Measurements from ENCODE around the gene POLH. TPM values are rescaled to one million over a fixed set of nuclear protein-coding genes. Genes with fewer than 3 reads are reported as not detected.
"Not testable (repeated sequence)": the region's sequence is repeated elsewhere in the genome, so short reads cannot be mapped to it uniquely, and the experiment has no call there.

Gene POLH
- total RNA-seq, 4 donors from 2014 or later: 2.2 to 10.6 (median 7.0) TPM

DNA sequence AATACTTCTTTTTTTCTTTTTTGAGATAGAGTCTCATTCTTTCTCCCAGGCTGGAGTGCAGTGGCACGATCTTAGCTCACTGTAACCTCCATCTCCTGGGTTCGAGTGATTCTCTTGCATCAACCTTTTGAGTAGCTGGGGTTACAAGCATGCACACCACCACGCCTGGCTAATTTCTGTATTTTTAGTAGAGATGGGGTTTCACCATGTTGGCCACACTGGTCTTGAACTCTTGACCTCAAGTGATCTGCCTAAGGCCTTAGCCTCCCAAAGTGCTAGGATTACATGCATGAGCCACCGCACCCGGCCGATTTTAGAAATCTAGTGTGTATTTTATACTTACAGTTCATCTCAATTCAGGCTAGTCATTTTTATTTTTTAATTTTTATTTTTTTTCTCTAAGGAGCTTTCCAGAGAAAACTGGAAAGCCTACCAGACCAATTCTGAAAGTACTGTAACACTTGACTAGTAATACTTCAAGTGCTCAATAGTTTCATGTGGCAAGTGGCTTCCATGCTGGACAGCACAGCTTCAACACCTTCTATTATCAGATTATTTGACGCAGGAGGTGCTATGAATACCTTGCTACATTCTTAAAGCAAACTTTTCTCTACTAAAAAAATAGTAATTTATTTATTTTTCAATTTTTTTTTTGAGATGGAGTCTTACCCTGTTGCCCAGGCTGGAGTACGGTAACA, 34.1 kb upstream of the POLH start:
- Histone ChIP-seq H3K4me3 (no peak overlapping the region), H3K4me1 (no peaks in the 10 kb centered on the region), H3K36me3 (peaks cover 0 to 41% (median 11%) of the 10 kb centered on the region in 4 donors), H3K27ac (no peak overlapping the region), H3K9me3 (no peaks in the 10 kb centered on the region), H3K27me3 (no peaks in the 10 kb centered on the region)
- in situ Hi-C loops (cut with MboI; ENCODE audit: low pct_ligation_motif_present in 1 of 4, low pct_unique_long_range_greater_than_20kb in 1 of 4, low sequenced_read_pairs in 3 of 4): no loop called here
- DNase-seq: no peak
- 84 to 87% methylated on average over 6 to 8 of the region's 8 CpGs for WGBS, 2 donors (ENCODE audit: low coverage in 1 of 2)
- TF ChIP-seq EP300 (IDR thresholded peaks at IDR 0.05; ENCODE audit: low read depth) (no peak), POLR2A (IDR thresholded peaks at IDR 0.05) (no peak), POLR2AphosphoS5 (IDR thresholded peaks at IDR 0.05) (no peak)
- TF ChIP-seq, protein P1, sequence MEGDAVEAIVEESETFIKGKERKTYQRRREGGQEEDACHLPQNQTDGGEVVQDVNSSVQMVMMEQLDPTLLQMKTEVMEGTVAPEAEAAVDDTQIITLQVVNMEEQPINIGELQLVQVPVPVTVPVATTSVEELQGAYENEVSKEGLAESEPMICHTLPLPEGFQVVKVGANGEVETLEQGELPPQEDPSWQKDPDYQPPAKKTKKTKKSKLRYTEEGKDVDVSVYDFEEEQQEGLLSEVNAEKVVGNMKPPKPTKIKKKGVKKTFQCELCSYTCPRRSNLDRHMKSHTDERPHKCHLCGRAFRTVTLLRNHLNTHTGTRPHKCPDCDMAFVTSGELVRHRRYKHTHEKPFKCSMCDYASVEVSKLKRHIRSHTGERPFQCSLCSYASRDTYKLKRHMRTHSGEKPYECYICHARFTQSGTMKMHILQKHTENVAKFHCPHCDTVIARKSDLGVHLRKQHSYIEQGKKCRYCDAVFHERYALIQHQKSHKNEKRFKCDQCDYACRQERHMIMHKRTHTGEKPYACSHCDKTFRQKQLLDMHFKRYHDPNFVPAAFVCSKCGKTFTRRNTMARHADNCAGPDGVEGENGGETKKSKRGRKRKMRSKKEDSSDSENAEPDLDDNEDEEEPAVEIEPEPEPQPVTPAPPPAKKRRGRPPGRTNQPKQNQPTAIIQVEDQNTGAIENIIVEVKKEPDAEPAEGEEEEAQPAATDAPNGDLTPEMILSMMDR (IDR thresholded peaks at IDR 0.05): no peak
- intact Hi-C loops (cut with DNase I; ENCODE audit: low total_unique reads): no loop called here

- Histone ChIP-seq H3K4me3 (no peak overlapping the region), H3K9me3 (no peaks in the 10 kb centered on the region), H3K4me1 (no peaks in the 10 kb centered on the region), H3K27ac (no peak overlapping the region), H3K27me3 (no peaks in the 10 kb centered on the region), H3K36me3 (peaks cover 0 to 55% (median 21%) of the 10 kb centered on the region in 4 donors)
- in situ Hi-C loops (cut with MboI; ENCODE audit: low pct_ligation_motif_present in 1 of 4, low pct_unique_long_range_greater_than_20kb in 1 of 4, low sequenced_read_pairs in 3 of 4) (no loop called here), intact Hi-C loops (cut with DNase I; ENCODE audit: low total_unique reads) (no loop called here)
- no peak for DNase-seq
- WGBS, 2 donors (ENCODE audit: low coverage in 1 of 2): 73 to 77% methylated on average over 4 of the region's 4 CpGs
- TF ChIP-seq POLR2AphosphoS5 (IDR thresholded peaks at IDR 0.05) (no peak), EP300 (IDR thresholded peaks at IDR 0.05; ENCODE audit: low read depth) (no peak), POLR2A (IDR thresholded peaks at IDR 0.05) (no peak)
- TF ChIP-seq, protein P1 (IDR thresholded peaks at IDR 0.05): no peak
Observed at GRCh38 chr6:43544461-43544860, 31.5 kb upstream of the POLH start.

- 84 to 90% methylated on average over 2 to 3 of the region's 3 CpGs for WGBS, 2 donors (ENCODE audit: low coverage in 1 of 2)
- TF ChIP-seq EP300 (IDR thresholded peaks at IDR 0.05; ENCODE audit: low read depth) (no peak), POLR2AphosphoS5 (IDR thresholded peaks at IDR 0.05) (no peak), POLR2A (IDR thresholded peaks at IDR 0.05) (no peak)
- TF ChIP-seq, protein P1 (IDR thresholded peaks at IDR 0.05): no peak
- intact Hi-C loops (cut with DNase I; ENCODE audit: low total_unique reads): no loop called here
- H3K36me3 ChIP-seq: peaks cover 0 to 77% (median 25%) of the 10 kb centered on the region in 4 donors
- DNase-seq: no peak
- no peak overlapping the region for H3K27ac ChIP-seq
- no peaks in the 10 kb centered on the region for H3K9me3 ChIP-seq
- no peaks in the 10 kb centered on the region for H3K27me3 ChIP-seq
- in situ Hi-C loops (cut with MboI; ENCODE audit: low pct_ligation_motif_present in 1 of 4, low pct_unique_long_range_greater_than_20kb in 1 of 4, low sequenced_read_pairs in 3 of 4): no loop called here
- H3K4me1 ChIP-seq: no peaks in the 10 kb centered on the region
- no peak overlapping the region for H3K4me3 ChIP-seq
Observed at GRCh38 chr6:43547222-43547621, 28.8 kb upstream of the POLH start.

- H3K9me3 ChIP-seq; in situ Hi-C loops (cut with MboI; ENCODE audit: low pct_ligation_motif_present in 1 of 4, low pct_unique_long_range_greater_than_20kb in 1 of 4, low sequenced_read_pairs in 3 of 4); DNase-seq; intact Hi-C loops (cut with DNase I; ENCODE audit: low total_unique reads); H3K27me3 ChIP-seq; H3K4me3 ChIP-seq; H3K4me1 ChIP-seq; H3K27ac ChIP-seq: not testable (repeated sequence)
- WGBS, 2 donors (ENCODE audit: low coverage in 1 of 2): 82 to 94% methylated on average over 2 to 7 of the region's 7 CpGs
- H3K36me3 ChIP-seq: peaks cover 0 to 85% (median 34%) of the 10 kb centered on the region in 4 donors
Observed at GRCh38 chr6:43557620-43558019, 18.4 kb upstream of the POLH start.

GRCh38 chr6:43559328-43559727, 16.7 kb upstream of the POLH start:
- H3K36me3 ChIP-seq: peaks cover 0 to 81% (median 32%) of the 10 kb centered on the region in 4 donors
- H3K27ac ChIP-seq: no peak overlapping the region
- in situ Hi-C loops (cut with MboI; ENCODE audit: low pct_ligation_motif_present in 1 of 4, low pct_unique_long_range_greater_than_20kb in 1 of 4, low sequenced_read_pairs in 3 of 4): no loop called here
- H3K9me3 ChIP-seq: no peaks in the 10 kb centered on the region
- H3K4me1 ChIP-seq: no peaks in the 10 kb centered on the region
- no peak for DNase-seq
- no peaks in the 10 kb centered on the region for H3K27me3 ChIP-seq
- no peak overlapping the region for H3K4me3 ChIP-seq
- no peak for TF ChIP-seq POLR2A (IDR thresholded peaks at IDR 0.05)
- TF ChIP-seq POLR2AphosphoS5 (IDR thresholded peaks at IDR 0.05): no peak
- TF ChIP-seq EP300 (IDR thresholded peaks at IDR 0.05; ENCODE audit: low read depth): no peak
- TF ChIP-seq, protein P1 (IDR thresholded peaks at IDR 0.05): no peak
- intact Hi-C loops (cut with DNase I; ENCODE audit: low total_unique reads): no loop called here
